M059J (cell line): ENCODE results near the gene EED. TPM values are rescaled to one million over a fixed set of nuclear protein-coding genes. Genes with fewer than 3 reads are reported as not detected.
"Not testable (repeated sequence)": the region's sequence is repeated elsewhere in the genome, so short reads cannot be mapped to it uniquely, and the experiment has no call there.

Source experiments
- DNase-seq: peaks from one replicate; pipeline ENCODE4 v3.0.0-alpha.2; 2012; ENCODE audit warnings: low read depth
- total RNA-seq: library from RNA; depleted of rRNA; stranded (reverse); fragments of >200 nt; shearing (Covaris generic); gene quantifications from 2 replicates; pipeline ENCODE4 v1.2.3, GENCODE V29; 2014; rRNA removed

The EED gene
- total RNA-seq, 1 experiment from 2014 or later: 35.6 TPM

- no peak for DNase-seq
These were observed 48.5 kb downstream of the EED start for GRCh38 chr11:86292912-86293616.

- DNase-seq: no peak
These were observed 49.5 kb downstream of the EED start for GRCh38 chr11:86294026-86294425.

GRCh38 chr11:86301742-86302091 is 57.2 kb downstream of the EED start:
- no peak for DNase-seq

DNA sequence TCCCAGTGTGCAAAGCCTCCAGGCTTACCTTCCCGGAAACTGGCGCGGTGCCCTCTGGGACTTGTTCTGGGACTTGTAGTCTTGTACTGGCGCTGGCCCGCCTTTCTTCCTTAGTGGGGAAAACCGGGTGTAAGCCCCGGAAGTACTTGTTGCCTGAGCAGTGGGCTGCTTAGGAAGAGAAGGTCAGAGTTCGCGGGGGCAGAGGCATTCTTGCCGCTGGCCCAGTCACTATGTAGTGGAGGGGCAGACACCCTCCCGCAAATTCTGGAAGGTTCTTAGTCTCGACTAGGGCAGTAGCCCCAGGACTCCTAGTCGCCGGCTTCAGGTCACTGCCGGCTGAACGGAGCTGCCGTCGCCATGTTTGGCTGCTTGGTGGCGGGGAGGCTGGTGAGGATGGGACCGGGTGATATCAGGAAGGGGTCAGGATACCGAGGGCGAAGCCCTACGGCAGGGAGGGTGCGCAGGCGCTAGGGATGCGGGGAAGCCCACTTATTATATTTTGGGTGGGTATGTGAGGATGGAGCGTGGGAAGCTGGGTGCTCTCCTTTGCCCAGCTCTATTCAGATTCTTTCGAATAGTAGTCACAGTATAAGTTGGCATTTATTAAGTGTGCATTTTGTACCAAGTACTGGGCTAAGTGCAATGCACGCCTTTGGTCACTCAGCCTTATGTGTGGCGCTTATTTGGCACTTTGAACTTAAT is 57.7 kb downstream of the EED start, which contains the start of gene HIKESHI:
Gene HIKESHI, plus strand, starts transcription at position 149 of the 702 bp plus-strand sequence. Its CDS starts 209 bp downstream, at position 358.
- DNase-seq: peak; percentile 99

DNA sequence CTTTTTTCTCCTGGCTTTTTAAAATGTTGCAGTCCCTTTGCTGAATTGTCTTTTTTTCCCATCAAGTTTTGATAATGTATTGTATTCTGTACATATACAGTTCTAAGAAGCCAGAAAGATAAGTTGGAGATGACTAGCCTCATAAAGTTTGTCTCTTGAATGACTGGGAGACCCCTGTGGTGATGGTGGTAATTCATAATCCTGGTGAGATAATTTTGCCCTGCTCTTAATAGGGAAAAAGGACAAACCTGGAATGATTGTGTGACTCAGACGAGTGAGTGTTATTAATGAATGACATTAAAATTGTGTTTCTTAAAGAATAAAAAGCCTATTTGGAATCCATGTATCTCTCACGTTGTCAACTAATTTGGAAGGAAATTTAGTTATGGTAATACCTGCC is 58.7 kb downstream of the EED start:
- peak; percentile 15 for DNase-seq

- not testable (repeated sequence) for DNase-seq
These were observed 64.2 kb downstream of the EED start for GRCh38 chr11:86308710-86309109.

DNA sequence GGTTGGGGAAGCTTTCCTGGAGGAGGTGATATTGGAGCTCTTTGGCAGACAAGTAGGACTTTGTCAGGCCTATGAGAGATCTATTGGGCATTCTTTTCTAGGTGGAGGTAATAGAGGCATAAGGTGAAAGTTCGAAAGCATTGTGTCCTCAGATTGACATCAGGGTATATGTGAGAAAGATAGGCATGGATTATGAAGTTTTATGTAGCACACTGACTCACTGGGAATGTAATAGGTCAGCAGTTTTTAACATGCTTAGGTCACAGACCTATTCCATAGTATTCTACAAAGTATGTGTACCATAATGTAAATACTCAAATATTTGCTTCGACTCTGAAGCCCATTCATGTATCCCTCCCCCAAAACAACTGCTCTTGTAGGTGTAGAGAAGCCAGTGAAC is 69.2 kb downstream of the EED start:
- no peak for DNase-seq

- no peak for DNase-seq
These were observed 70.1 kb downstream of the EED start for GRCh38 chr11:86314636-86315035.

Other genes with a start within 250 kb of the EED start
- gene PICALM, start 175.7 kb upstream of the EED start, total RNA-seq: 206 and 341 TPM in 2 replicates
- 94.4 and 98.2 TPM in 2 replicates for gene HIKESHI, start 57.5 kb downstream of the EED start, total RNA-seq
- gene CCDC81, start 130.1 kb downstream of the EED start, total RNA-seq: 0.79 TPM in 2 replicates